Lung (tissue), 12 donors: ENCODE results near the gene PFAS. TPM values are rescaled to one million over a fixed set of nuclear protein-coding genes. Genes with fewer than 3 reads are reported as not detected.

ENCODE experiments used
- ATAC-seq: fragments of 200-7000 bp; cut with Tn5 transposase; one replicate; pipeline ENCODE4 v1.9.1; 2020; ENCODE audit warnings: moderate number of reproducible peaks; ENCODE audit not compliant: insufficient read depth, low FRiP score
- DNase-seq, 3 donors: peaks; one replicate each; pipeline ENCODE4 v3.0.0-alpha.2; 2013 to 2017
- H3K27ac ChIP-seq, 2 donors: one replicate each; pipeline ENCODE4 v1.5.1; 2013; ENCODE audit warnings: mild to moderate bottlenecking in 2 of 2, moderate library complexity in 2 of 2, control low read depth in 1 of 2, inconsistent platforms in 1 of 2, low read depth in 1 of 2, low read length in 1 of 2
- H3K27me3 ChIP-seq, 3 donors: one replicate each; pipeline ENCODE4 v1.5.1; 2013; ENCODE audit warnings: low read length in 2 of 3; ENCODE audit not compliant: control insufficient read depth in 3 of 3, insufficient read depth in 3 of 3
- H3K36me3 ChIP-seq, 4 donors: one replicate each; pipeline ENCODE4 v1.5.1; 2013; ENCODE audit warnings: low read length in 4 of 4, mild to moderate bottlenecking in 1 of 4, moderate library complexity in 1 of 4; ENCODE audit not compliant: control insufficient read depth in 4 of 4, insufficient read depth in 4 of 4
- H3K4me1 ChIP-seq, 5 donors: one replicate each; pipeline ENCODE4 v1.5.1; 2013; ENCODE audit warnings: low read length in 5 of 5, mild to moderate bottlenecking in 2 of 5, moderate library complexity in 1 of 5; ENCODE audit not compliant: control insufficient read depth in 5 of 5, insufficient read depth in 5 of 5
- H3K4me3 ChIP-seq: one replicate; pipeline ENCODE4 v1.5.1; 2013; ENCODE audit warnings: mild to moderate bottlenecking, control low read depth, moderate library complexity
- H3K9ac ChIP-seq, 2 donors: one replicate each; pipeline ENCODE4 v1.5.1; 2013; ENCODE audit warnings: low read length in 2 of 2, control low read depth in 1 of 2; ENCODE audit not compliant: insufficient read depth in 1 of 2
- H3K9me3 ChIP-seq, 4 donors: one replicate each; pipeline ENCODE4 v1.5.1; 2013; ENCODE audit warnings: low read length in 3 of 4, mild to moderate bottlenecking in 1 of 4, moderate library complexity in 1 of 4; ENCODE audit not compliant: control insufficient read depth in 4 of 4, insufficient read depth in 3 of 4
- CTCF ChIP-seq: IDR thresholded peaks from 2 replicates; pipeline ENCODE4 v1.5.1; 2012; ENCODE audit warnings: mild to moderate bottlenecking; ENCODE audit errors: control extremely low read depth, extremely low read depth
- whole genome bisulfite sequencing, 2 donors: extraction: QIAGEN DNeasy Blood & Tissue Kit; methylation state at CpG; one replicate each; pipeline ENCODE4 v1.1.7; 2013; 5-methylcytosine and 5-hydroxymethylcytosine counted together
- polyA plus RNA-seq, 2 donors: library from polyadenylated mRNA; stranded (reverse); fragments of 200-250 nt; gene quantifications; one replicate each; pipeline ENCODE4 v1.2.1, GENCODE V29; 2013
- total RNA-seq, 2 donors: library from RNA; depleted of rRNA in 1 of 2; stranded (reverse); fragments of >200 nt in 1 of 2; gene quantifications; one replicate each; pipeline ENCODE4 v1.2.1, GENCODE V29; 2014 to 2021
- donor health status: control.
- donor health status: control.
- donor health status: Bipolar disorder and iron deficiency.
- donor health status: healthy.
- donor health status: DM: yes; HTN: yes; CAD: no.

Gene PFAS
- total and polyA plus RNA-seq, 4 donors, result 14.0 to 47.6 (median 17.7) TPM

GRCh38 chr17:8223356-8224126, 25.5 kb upstream of the PFAS start:
- ATAC-seq, result no peak

GRCh38 chr17:8224891-8225812, 23.9 kb upstream of the PFAS start:
- Histone ChIP-seq H3K36me3 (peaks cover 11 to 28% (median 14%) of the 10 kb centered on the region in 4 donors), H3K9ac (no peak overlapping the region), H3K27me3 (no peaks in the 10 kb centered on the region), H3K9me3 (no peaks in the 10 kb centered on the region), H3K27ac (no peak overlapping the region), H3K4me3 (no peak overlapping the region), H3K4me1 (peaks cover 2 to 23% (median 5%) of the 10 kb centered on the region in 5 donors)
- WGBS, 2 donors, result 94 to 95% methylated on average over 26 of the region's 26 CpGs
- DNase-seq (no peak), ATAC-seq (no peak)
- no peak for TF ChIP-seq CTCF

More at GRCh38 chr17:8223356-8224126, 25.5 kb upstream of the PFAS start:
- no peaks in the 10 kb centered on the region for H3K9me3 ChIP-seq
- H3K27me3 ChIP-seq, result no peaks in the 10 kb centered on the region
- H3K9ac ChIP-seq, result peak overlapping the region; percentile 87 to 99
- peak overlapping the region; percentile 96 to 98 for H3K27ac ChIP-seq
- TF ChIP-seq CTCF, result no peak
- peaks cover 0 to 13% (median 3%) of the 10 kb centered on the region in 4 donors for H3K36me3 ChIP-seq
- H3K4me1 ChIP-seq, result peaks cover 2 to 23% (median 5%) of the 10 kb centered on the region in 5 donors
- peak; percentile 72 to 77 (median 72) for DNase-seq
- WGBS, 2 donors, result 11% methylated on average over 27 of the region's 27 CpGs
- peak overlapping the region; percentile 27 for H3K4me3 ChIP-seq

- Histone ChIP-seq H3K4me3 (no peak overlapping the region), H3K9me3 (no peaks in the 10 kb centered on the region), H3K9ac (peak overlapping the region in 1 of 2 donors; percentile 64), H3K36me3 (peaks cover 11 to 35% (median 21%) of the 10 kb centered on the region in 4 donors), H3K27me3 (no peaks in the 10 kb centered on the region), H3K4me1 (peaks cover 2 to 23% (median 5%) of the 10 kb centered on the region in 5 donors), H3K27ac (peak overlapping the region; percentile 7 to 29)
- no peak for ATAC-seq
- TF ChIP-seq CTCF, result no peak
- peak; percentile 61 to 78 (median 61) for DNase-seq
- 53 to 57% methylated on average over 20 of the region's 20 CpGs for WGBS, 2 donors
Measured at GRCh38 chr17:8225813-8226535, 23.1 kb upstream of the PFAS start.
